ENCODE results near the gene TMEM59.

Gene TMEM59

GRCh38 chr1:54064299-54064698 is 11.3 kb upstream of the TMEM59 start:
- Histone ChIP-seq H3K36me3 (ENCODE audit: low read length) (no peaks in the 10 kb centered on the region; the same call in 1 of the 2 replicates), H3K9ac (ENCODE audit: low read length) (no peak overlapping the region), H3K27me3 (ENCODE audit: low read length) (no peaks in the 10 kb centered on the region), H3F3A (ENCODE audit: insufficient read depth) (peaks cover 6% of the 10 kb centered on the region; the same call in 1 of the 2 replicates), H4K20me1 (ENCODE audit: low read depth, low read length) (no peaks in the 10 kb centered on the region; the same call in 1 of the 2 replicates), H3K4me2 (ENCODE audit: low read depth, low read length, poor library complexity, severe bottlenecking) (no peak overlapping the region), H3K4me3 (ENCODE audit: insufficient read depth, low read length, poor library complexity, severe bottlenecking) (no peak overlapping the region), H2AFZ (ENCODE audit: low read depth, low read length, severe bottlenecking) (no peak overlapping the region), H3K27ac (ENCODE audit: low read depth, low read length) (no peak overlapping the region), H3K9me2 (replicated peaks; ENCODE audit: insufficient read depth, low read length) (no peaks in the 10 kb centered on the region), H3K9me3 (ENCODE audit: insufficient read depth, low read length) (no peaks in the 10 kb centered on the region), H3K79me2 (ENCODE audit: insufficient read depth, low read length) (peaks cover 4% of the 10 kb centered on the region; the same call in 1 of the 2 replicates)
- TF ChIP-seq CTCF (IDR thresholded peaks at IDR 0.05; ENCODE audit: insufficient read depth, low read length, poor library complexity, severe bottlenecking) (no peak), EZH2phosphoT487 (conservative IDR thresholded peaks at IDR 0.05; ENCODE audit: low read length) (no peak)

GRCh38 chr1:54054438-54054749 is 1.4 kb upstream of the TMEM59 start:
- no peaks in the 10 kb centered on the region for H4K20me1 ChIP-seq (ENCODE audit: low read depth, low read length)
- H3K9ac ChIP-seq (ENCODE audit: low read length): peak overlapping the region; percentile 93
- H3K27me3 ChIP-seq (ENCODE audit: low read length): no peaks in the 10 kb centered on the region
- no peaks in the 10 kb centered on the region for H3K36me3 ChIP-seq (ENCODE audit: low read length)
- no peaks in the 10 kb centered on the region for H3F3A ChIP-seq (ENCODE audit: insufficient read depth)
- peak overlapping the region; percentile 92 for H3K4me3 ChIP-seq (ENCODE audit: insufficient read depth, low read length, poor library complexity, severe bottlenecking)
- H3K4me2 ChIP-seq (ENCODE audit: low read depth, low read length, poor library complexity, severe bottlenecking): peak overlapping the region; percentile 92
- no peaks in the 10 kb centered on the region for H3K9me3 ChIP-seq (ENCODE audit: insufficient read depth, low read length)
- H2AFZ ChIP-seq (ENCODE audit: low read depth, low read length, severe bottlenecking): peak overlapping the region; percentile 87
- H3K27ac ChIP-seq (ENCODE audit: low read depth, low read length): peak overlapping the region; percentile 76
- TF ChIP-seq CTCF (IDR thresholded peaks at IDR 0.05; ENCODE audit: insufficient read depth, low read length, poor library complexity, severe bottlenecking) (no peak), EZH2phosphoT487 (conservative IDR thresholded peaks at IDR 0.05; ENCODE audit: low read length) (no peak)
- no peaks in the 10 kb centered on the region for H3K9me2 ChIP-seq (replicated peaks; ENCODE audit: insufficient read depth, low read length)
- H3K79me2 ChIP-seq (ENCODE audit: insufficient read depth, low read length): peaks cover 45% of the 10 kb centered on the region

GRCh38 chr1:54053745-54054437 is 887 bp upstream of the TMEM59 start:
- Histone ChIP-seq H3K9ac (ENCODE audit: low read length) (peak overlapping the region; percentile 93), H2AFZ (ENCODE audit: low read depth, low read length, severe bottlenecking) (peak overlapping the region; percentile 87)
- no peak for TF ChIP-seq EZH2phosphoT487 (conservative IDR thresholded peaks at IDR 0.05; ENCODE audit: low read length)
- TF ChIP-seq CTCF (IDR thresholded peaks at IDR 0.05; ENCODE audit: insufficient read depth, low read length, poor library complexity, severe bottlenecking): no peak

More at GRCh38 chr1:54053745-54054437, 887 bp upstream of the TMEM59 start:
- Histone ChIP-seq H3K4me3 (ENCODE audit: insufficient read depth, low read length, poor library complexity, severe bottlenecking) (peak overlapping the region; percentile 92), H3K9me2 (replicated peaks; ENCODE audit: insufficient read depth, low read length) (no peaks in the 10 kb centered on the region), H3K4me2 (ENCODE audit: low read depth, low read length, poor library complexity, severe bottlenecking) (peak overlapping the region; percentile 92), H4K20me1 (ENCODE audit: low read depth, low read length) (no peaks in the 10 kb centered on the region), H3K9me3 (ENCODE audit: insufficient read depth, low read length) (no peaks in the 10 kb centered on the region), H3K27ac (ENCODE audit: low read depth, low read length) (peak overlapping the region; percentile 76), H3K27me3 (ENCODE audit: low read length) (no peaks in the 10 kb centered on the region), H3K36me3 (ENCODE audit: low read length) (no peaks in the 10 kb centered on the region), H3F3A (ENCODE audit: insufficient read depth) (peaks cover 3% of the 10 kb centered on the region), H3K79me2 (ENCODE audit: insufficient read depth, low read length) (peaks cover 50% of the 10 kb centered on the region)
